Right lobe of liver (tissue), 6 donors: Measurements from ENCODE around the gene C10orf67. TPM values are rescaled to one million over a fixed set of nuclear protein-coding genes. Genes with fewer than 3 reads are reported as not detected.

Source experiments
- ATAC-seq, 4 donors: fragments of 200-7000 bp; cut with Tn5 transposase; one replicate each; pipeline ENCODE4 v1.9.1; 2020; ENCODE audit warnings: mild to moderate bottlenecking in 4 of 4, moderate library complexity in 4 of 4
- DNase-seq, 3 donors: peaks; one replicate each; pipeline ENCODE4 v3.0.0-alpha.2; 2020
- H3K27ac ChIP-seq, 3 donors: fragments of 200-600 bp; one replicate each; pipeline ENCODE4 v1.8.0; 2022
- H3K27me3 ChIP-seq, 2 donors: fragments of 200-600 bp; one replicate each; pipeline ENCODE4 v1.8.0; 2022
- H3K36me3 ChIP-seq, 4 donors: fragments of 200-600 bp; sonication (generic) in 1 of 4; one replicate each; pipeline versions ENCODE4 v1.5.1 to v1.8.0; 2017 to 2022; ENCODE audit warnings: control low read depth in 1 of 4
- H3K4me1 ChIP-seq, 4 donors: fragments of 200-600 bp; sonication (generic) in 1 of 4; one replicate each; pipeline versions ENCODE4 v1.5.1 to v1.8.0; 2017 to 2022; ENCODE audit warnings: control low read depth in 1 of 4
- H3K4me3 ChIP-seq, 3 donors: fragments of 200-600 bp; one replicate each; pipeline ENCODE4 v1.8.0; 2022
- H3K9me3 ChIP-seq, 4 donors: fragments of 200-600 bp; sonication (generic) in 1 of 4; one replicate each; pipeline versions ENCODE4 v1.5.1 to v1.8.0; 2017 to 2022; ENCODE audit warnings: control low read depth in 1 of 4
- POLR2A ChIP-seq: fragments of 450-650 bp; IDR thresholded peaks from one replicate; pipeline ENCODE4 v1.6.1; 2017; ENCODE audit warnings: antibody characterized with exemption, mild to moderate bottlenecking
- WGBS: methylation state at CpG from one replicate; pipeline ENCODE4 v1.1.6; 2018; ENCODE audit warnings: low coverage, low lambda C conversion rate; ENCODE audit not compliant: insufficient coverage; ENCODE audit errors: missing lambda C conversion rate; 5-methylcytosine and 5-hydroxymethylcytosine counted together
- intact Hi-C, 2 donors: fragments of 100-400 bp; cut with DNase I; formaldehyde crosslinking; loops; one replicate each; pipeline versions ENCODE4 v1.11.2 to v1.14.1; 2022
- total RNA-seq, 6 experiments: library from RNA; depleted of rRNA in 2 of 6; stranded (reverse); fragments of >200 nt in 2 of 6; fragmentation: NEBNext Ultra II Directional in 3 of 6; extraction: Animal tissue kit (Norgen Biotek cat#: 25700) in 3 of 6; gene quantifications; one replicate each; pipeline versions ENCODE4 v1.1.0 to v1.2.4, GENCODE V29; 2016 to 2023
- TF ChIP-seq, protein P1 (sequence below), 4 donors: fragments of 200-600 bp in 3 of 4; fragments of 450-650 bp in 1 of 4; IDR thresholded peaks; one replicate each; pipeline versions ENCODE4 v1.5.1 to v1.8.0; 2016 to 2022; ENCODE audit warnings: antibody characterized with exemption in 4 of 4, mild to moderate bottlenecking in 2 of 4
- donor health status: DM: no; HTN: yes; CAD: no.
- donor health status: DM: no; HTN: no; CAD: no.
- donor health status: DM: no; HTN: no; CAD: no.
- donor health status: DM: no; HTN: yes; CAD: no.
- donor health status: DM: no; HTN: yes; CAD: no.

The C10orf67 gene
- total RNA-seq, 6 experiments from 2014 or later: not detected

DNA sequence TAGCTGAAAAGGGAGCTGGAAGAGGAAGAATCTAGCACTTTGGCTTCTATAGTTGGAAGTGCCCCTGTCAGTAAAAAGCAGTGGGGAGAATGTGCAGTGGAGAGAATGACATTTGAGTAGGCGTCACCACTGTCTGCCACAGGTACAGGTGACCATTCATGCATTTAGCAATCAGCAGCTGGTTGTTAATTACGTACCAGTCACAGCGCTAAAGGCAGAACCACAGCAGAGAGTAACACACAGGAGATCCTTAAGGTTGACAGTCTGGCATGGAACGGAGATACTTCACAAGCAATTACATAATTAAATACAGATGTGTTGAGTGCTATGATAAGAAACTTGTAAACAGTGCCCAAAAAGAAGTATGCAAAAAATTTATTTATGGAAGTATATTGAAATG is 24.8 kb downstream of the C10orf67 start:
- no peak overlapping the region for H3K27ac ChIP-seq
- ATAC-seq (no peak), DNase-seq (no peak)
- H3K36me3 ChIP-seq: no peaks in the 10 kb centered on the region
- H3K4me3 ChIP-seq: no peak overlapping the region
- no peaks in the 10 kb centered on the region for H3K27me3 ChIP-seq
- no peaks in the 10 kb centered on the region for H3K9me3 ChIP-seq
- TF ChIP-seq, protein P1, sequence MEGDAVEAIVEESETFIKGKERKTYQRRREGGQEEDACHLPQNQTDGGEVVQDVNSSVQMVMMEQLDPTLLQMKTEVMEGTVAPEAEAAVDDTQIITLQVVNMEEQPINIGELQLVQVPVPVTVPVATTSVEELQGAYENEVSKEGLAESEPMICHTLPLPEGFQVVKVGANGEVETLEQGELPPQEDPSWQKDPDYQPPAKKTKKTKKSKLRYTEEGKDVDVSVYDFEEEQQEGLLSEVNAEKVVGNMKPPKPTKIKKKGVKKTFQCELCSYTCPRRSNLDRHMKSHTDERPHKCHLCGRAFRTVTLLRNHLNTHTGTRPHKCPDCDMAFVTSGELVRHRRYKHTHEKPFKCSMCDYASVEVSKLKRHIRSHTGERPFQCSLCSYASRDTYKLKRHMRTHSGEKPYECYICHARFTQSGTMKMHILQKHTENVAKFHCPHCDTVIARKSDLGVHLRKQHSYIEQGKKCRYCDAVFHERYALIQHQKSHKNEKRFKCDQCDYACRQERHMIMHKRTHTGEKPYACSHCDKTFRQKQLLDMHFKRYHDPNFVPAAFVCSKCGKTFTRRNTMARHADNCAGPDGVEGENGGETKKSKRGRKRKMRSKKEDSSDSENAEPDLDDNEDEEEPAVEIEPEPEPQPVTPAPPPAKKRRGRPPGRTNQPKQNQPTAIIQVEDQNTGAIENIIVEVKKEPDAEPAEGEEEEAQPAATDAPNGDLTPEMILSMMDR (IDR thresholded peaks at IDR 0.05): no peak
- no peak for TF ChIP-seq POLR2A
- intact Hi-C loops: loop anchor here (5.0 to 10.0 kb wide), 3 partner anchors 205 to 385 kb away; no protein-coding TSS in a partner anchor
- 79% methylated on average over 4 of the region's 4 CpGs for WGBS
- H3K4me1 ChIP-seq: peaks cover 0 to 6% (median 0%) of the 10 kb centered on the region in 4 donors

DNA sequence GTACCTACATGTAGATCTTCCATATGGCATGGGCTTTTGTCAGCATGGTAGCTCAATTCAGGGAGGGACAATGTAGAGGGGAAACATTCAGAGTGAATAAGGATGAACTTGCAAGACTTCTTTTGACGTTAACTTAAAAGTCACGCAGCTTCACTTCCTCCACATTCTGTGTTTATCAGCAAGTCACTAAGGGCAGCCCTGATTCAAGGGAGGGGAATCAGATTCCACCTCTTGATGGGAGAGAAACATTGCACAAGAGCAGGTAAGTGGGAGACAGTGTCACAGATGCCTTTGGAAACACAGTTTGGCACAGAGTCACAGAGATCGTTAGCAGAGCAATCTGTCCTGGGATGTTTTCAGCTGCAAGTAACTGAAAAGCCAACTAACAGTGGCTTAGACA is 26.2 kb downstream of the C10orf67 start:
- Histone ChIP-seq H3K27me3 (no peaks in the 10 kb centered on the region), H3K9me3 (no peaks in the 10 kb centered on the region), H3K36me3 (no peaks in the 10 kb centered on the region), H3K4me3 (no peak overlapping the region), H3K4me1 (peaks cover 0 to 6% (median 0%) of the 10 kb centered on the region in 4 donors), H3K27ac (no peak overlapping the region)
- DNase-seq: no peak
- WGBS: 40% methylated on average over 3 of the region's 3 CpGs
- TF ChIP-seq POLR2A: no peak
- TF ChIP-seq, protein P1 (IDR thresholded peaks at IDR 0.05): no peak
- peak in 1 of 4 donors; percentile 20 for ATAC-seq
- intact Hi-C loops: loop anchor here (5.0 to 10.0 kb wide), 3 partner anchors 206 to 386 kb away; no protein-coding TSS in a partner anchor

DNA sequence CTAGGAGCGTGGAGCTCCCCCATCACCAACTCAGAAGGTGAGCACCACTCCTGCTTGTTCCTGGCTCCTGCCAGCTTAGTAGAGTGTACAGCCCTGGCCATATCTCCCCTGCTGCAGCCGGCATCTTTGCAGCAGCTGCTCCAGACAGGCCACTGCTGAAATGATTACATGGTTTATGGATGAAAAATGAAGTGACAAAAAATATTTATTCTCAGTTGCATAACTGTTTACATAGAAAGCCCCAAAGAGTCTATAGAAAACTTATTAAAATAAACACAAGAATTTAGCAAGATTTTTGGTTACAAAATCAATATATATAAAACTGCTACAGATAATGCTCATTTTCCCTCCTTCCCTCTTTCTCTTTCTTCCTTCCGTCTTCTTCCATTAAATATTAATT is 27.2 kb downstream of the C10orf67 start:
- intact Hi-C loops: loop anchor here (5.0 to 10.0 kb wide), 3 partner anchors 207 to 387 kb away; no protein-coding TSS in a partner anchor
- Histone ChIP-seq H3K4me1 (peaks cover 0 to 6% (median 0%) of the 10 kb centered on the region in 4 donors), H3K27me3 (no peaks in the 10 kb centered on the region), H3K4me3 (no peak overlapping the region), H3K9me3 (no peaks in the 10 kb centered on the region), H3K36me3 (no peaks in the 10 kb centered on the region), H3K27ac (no peak overlapping the region)
- no peak for TF ChIP-seq POLR2A
- TF ChIP-seq, protein P1 (IDR thresholded peaks at IDR 0.05): no peak
- DNase-seq: no peak
- WGBS: 43% methylated on average over 1 of the region's 3 CpGs
- no peak for ATAC-seq

DNA sequence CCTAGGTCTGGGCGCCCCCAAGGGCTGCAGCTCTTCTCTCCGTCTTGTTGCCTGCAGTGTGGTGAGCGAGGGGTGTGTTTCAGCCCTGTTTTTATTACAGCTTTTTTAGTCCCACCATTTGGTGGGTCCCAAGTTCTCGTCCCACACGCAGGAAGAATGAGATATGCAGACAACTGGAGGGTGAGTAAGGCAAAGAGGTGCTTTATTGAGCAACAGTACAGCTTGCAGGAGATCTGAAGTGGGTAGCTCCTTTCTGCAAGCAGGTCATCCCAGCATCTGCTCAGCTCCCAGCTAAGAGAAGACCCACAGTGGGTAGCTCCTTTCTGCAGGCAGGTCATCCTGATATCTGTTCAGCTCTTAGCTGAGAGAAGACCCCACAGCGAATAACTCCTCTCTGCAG is 28.2 kb downstream of the C10orf67 start:
- intact Hi-C loops: loop anchor here (5.0 to 10.0 kb wide), 3 partner anchors 208 to 388 kb away; no protein-coding TSS in a partner anchor
- TF ChIP-seq POLR2A: no peak
- TF ChIP-seq, protein P1 (IDR thresholded peaks at IDR 0.05): no peak
- ATAC-seq (no peak), DNase-seq (no peak)
- 77% methylated on average over 2 of the region's 6 CpGs for WGBS
- Histone ChIP-seq H3K4me1 (peaks cover 0 to 6% (median 0%) of the 10 kb centered on the region in 4 donors), H3K9me3 (no peaks in the 10 kb centered on the region), H3K27me3 (no peaks in the 10 kb centered on the region), H3K4me3 (no peak overlapping the region), H3K36me3 (no peaks in the 10 kb centered on the region), H3K27ac (no peak overlapping the region)
